Measurements from ENCODE around the gene MPPED1. TPM values are rescaled to one million over a fixed set of nuclear protein-coding genes. Genes with fewer than 3 reads are reported as not detected.

MPPED1 gene
- total RNA-seq, 2 experiments from 2014 or later = not detected

GRCh38 chr22:43415681-43416080 is 3.9 kb downstream of the MPPED1 start:
- ATAC-seq = no peak
- CTCF ChIA-PET = no interaction called here
- Mint-ChIP-seq H3K4me1 (no peaks in the 10 kb centered on the region), H3K9me3 (ENCODE audit: low read depth) (no peaks in the 10 kb centered on the region), H3K4me3 (no peak overlapping the region), H3K27ac (no peak overlapping the region), H3K36me3 (ENCODE audit: low read depth) (no peaks in the 10 kb centered on the region), H3K27me3 (peaks cover 32% of the 10 kb centered on the region)
- no peak for DNase-seq
- intact Hi-C loops (cut with DNase I, micrococcal nuclease) = no loop called here
- POLR2A ChIA-PET = no interaction called here

GRCh38 chr22:43417555-43417954 is 5.7 kb downstream of the MPPED1 start:
- POLR2A ChIA-PET = interaction anchor here (0.6 kb wide), 2 partner anchors 54 to 128 kb away, joined by 3 read pairs; no protein-coding TSS in a partner anchor
- H3K27me3 Mint-ChIP-seq = peaks cover 27% of the 10 kb centered on the region
- intact Hi-C loops (cut with DNase I, micrococcal nuclease) = no loop called here

GRCh38 chr22:43418079-43418825 is 6.4 kb downstream of the MPPED1 start:
- H3K4me3 Mint-ChIP-seq = no peak overlapping the region
- H3K36me3 Mint-ChIP-seq (ENCODE audit: low read depth) = no peaks in the 10 kb centered on the region
- H3K9me3 Mint-ChIP-seq (ENCODE audit: low read depth) = no peaks in the 10 kb centered on the region
- peaks cover 20% of the 10 kb centered on the region for H3K27me3 Mint-ChIP-seq
- ATAC-seq (no peak), DNase-seq (no peak)
- CTCF ChIA-PET = no interaction called here
- intact Hi-C loops (cut with DNase I, micrococcal nuclease) = no loop called here
- POLR2A ChIA-PET = interaction anchor here (0.6 kb wide), 2 partner anchors 53 to 127 kb away, joined by 3 read pairs; no protein-coding TSS in a partner anchor
- H3K27ac Mint-ChIP-seq = no peak overlapping the region
- no peaks in the 10 kb centered on the region for H3K4me1 Mint-ChIP-seq

More at GRCh38 chr22:43417555-43417954, 5.7 kb downstream of the MPPED1 start:
- CTCF ChIA-PET = interaction anchor here (0.7 kb wide), 1 partner anchor 77 kb away, joined by 3 read pairs; no protein-coding TSS in a partner anchor
- no peak for ATAC-seq
- Mint-ChIP-seq H3K36me3 (ENCODE audit: low read depth) (no peaks in the 10 kb centered on the region), H3K9me3 (ENCODE audit: low read depth) (no peaks in the 10 kb centered on the region), H3K27ac (no peak overlapping the region), H3K4me1 (no peaks in the 10 kb centered on the region), H3K4me3 (no peak overlapping the region)
- DNase-seq = no peak

GRCh38 chr22:43419371-43420080 is 7.7 kb downstream of the MPPED1 start:
- H3K4me1 Mint-ChIP-seq = no peaks in the 10 kb centered on the region
- H3K27me3 Mint-ChIP-seq = peaks cover 7% of the 10 kb centered on the region
- H3K36me3 Mint-ChIP-seq (ENCODE audit: low read depth) = no peaks in the 10 kb centered on the region
- H3K9me3 Mint-ChIP-seq (ENCODE audit: low read depth) = no peaks in the 10 kb centered on the region
- ChIA-PET POLR2A (no interaction called here), CTCF (no interaction called here)
- ATAC-seq (no peak), DNase-seq (no peak)
- H3K27ac Mint-ChIP-seq = no peak overlapping the region
- H3K4me3 Mint-ChIP-seq = no peak overlapping the region
- intact Hi-C loops (cut with DNase I, micrococcal nuclease) = no loop called here

- no peak for ATAC-seq
- Mint-ChIP-seq H3K9me3 (ENCODE audit: low read depth) (no peaks in the 10 kb centered on the region), H3K36me3 (ENCODE audit: low read depth) (no peaks in the 10 kb centered on the region), H3K27ac (no peak overlapping the region), H3K4me1 (no peaks in the 10 kb centered on the region), H3K4me3 (no peak overlapping the region), H3K27me3 (peaks cover 2% of the 10 kb centered on the region)
- POLR2A ChIA-PET = no interaction called here
- CTCF ChIA-PET = interaction anchor here (0.7 kb wide), 1 partner anchor 10 kb away, joined by 3 read pairs; no protein-coding TSS in a partner anchor
- no peak for DNase-seq
- intact Hi-C loops (cut with DNase I, micrococcal nuclease) = no loop called here
Observed at GRCh38 chr22:43421046-43421665, 9.3 kb downstream of the MPPED1 start.

- peaks cover 2% of the 10 kb centered on the region for H3K27me3 Mint-ChIP-seq
- DNase-seq = no peak
- no peaks in the 10 kb centered on the region for H3K4me1 Mint-ChIP-seq
- CTCF ChIA-PET = interaction anchor here (0.6 to 0.7 kb wide), 2 partner anchors 9 to 1204 kb away, joined by 3 read pairs; no protein-coding TSS in a partner anchor
- POLR2A ChIA-PET = no interaction called here
- ATAC-seq = no peak
- H3K4me3 Mint-ChIP-seq = no peak overlapping the region
- intact Hi-C loops (cut with DNase I, micrococcal nuclease) = no loop called here
- H3K36me3 Mint-ChIP-seq (ENCODE audit: low read depth) = no peaks in the 10 kb centered on the region
- H3K27ac Mint-ChIP-seq = no peak overlapping the region
- H3K9me3 Mint-ChIP-seq (ENCODE audit: low read depth) = no peaks in the 10 kb centered on the region
Observed at GRCh38 chr22:43421914-43422615, 10.3 kb downstream of the MPPED1 start.

- H3K36me3 Mint-ChIP-seq (ENCODE audit: low read depth) = no peaks in the 10 kb centered on the region
- no peak overlapping the region for H3K4me3 Mint-ChIP-seq
- ATAC-seq = no peak
- ChIA-PET CTCF (no interaction called here), POLR2A (no interaction called here)
- H3K27ac Mint-ChIP-seq = no peak overlapping the region
- peaks cover 2% of the 10 kb centered on the region for H3K27me3 Mint-ChIP-seq
- no peaks in the 10 kb centered on the region for H3K4me1 Mint-ChIP-seq
- H3K9me3 Mint-ChIP-seq (ENCODE audit: low read depth) = no peaks in the 10 kb centered on the region
- no peak for DNase-seq
- intact Hi-C loops (cut with DNase I, micrococcal nuclease) = no loop called here
Observed at GRCh38 chr22:43423046-43423445, 11.2 kb downstream of the MPPED1 start.

- Mint-ChIP-seq H3K36me3 (ENCODE audit: low read depth) (no peaks in the 10 kb centered on the region), H3K27me3 (peaks cover 2% of the 10 kb centered on the region)
Observed at GRCh38 chr22:43424201-43424600, 12.4 kb downstream of the MPPED1 start.

GRCh38 chr22:43424666-43425630 is 13.1 kb downstream of the MPPED1 start:
- ChIA-PET CTCF (no interaction called here), POLR2A (no interaction called here)
- no peaks in the 10 kb centered on the region for H3K9me3 Mint-ChIP-seq (ENCODE audit: low read depth)
- intact Hi-C loops (cut with DNase I, micrococcal nuclease) = no loop called here
- peaks cover 8% of the 10 kb centered on the region for H3K27me3 Mint-ChIP-seq
- DNase-seq = no peak
- ATAC-seq = no peak
- no peak overlapping the region for H3K4me3 Mint-ChIP-seq
- no peaks in the 10 kb centered on the region for H3K4me1 Mint-ChIP-seq
- no peak overlapping the region for H3K27ac Mint-ChIP-seq
- no peaks in the 10 kb centered on the region for H3K36me3 Mint-ChIP-seq (ENCODE audit: low read depth)

More at GRCh38 chr22:43424201-43424600, 12.4 kb downstream of the MPPED1 start:
- intact Hi-C loops (cut with DNase I, micrococcal nuclease) = no loop called here
- ATAC-seq = no peak
- no peak overlapping the region for H3K4me3 Mint-ChIP-seq
- ChIA-PET POLR2A (no interaction called here), CTCF (no interaction called here)
- no peaks in the 10 kb centered on the region for H3K4me1 Mint-ChIP-seq
- no peaks in the 10 kb centered on the region for H3K9me3 Mint-ChIP-seq (ENCODE audit: low read depth)
- no peak overlapping the region for H3K27ac Mint-ChIP-seq
- no peak for DNase-seq

- H3K4me1 Mint-ChIP-seq = no peaks in the 10 kb centered on the region
- DNase-seq (no peak), ATAC-seq (no peak)
- intact Hi-C loops (cut with DNase I, micrococcal nuclease) = no loop called here
- H3K4me3 Mint-ChIP-seq = no peak overlapping the region
- H3K27me3 Mint-ChIP-seq = peaks cover 15% of the 10 kb centered on the region
- H3K9me3 Mint-ChIP-seq (ENCODE audit: low read depth) = no peaks in the 10 kb centered on the region
- H3K36me3 Mint-ChIP-seq (ENCODE audit: low read depth) = no peaks in the 10 kb centered on the region
- POLR2A ChIA-PET = no interaction called here
- CTCF ChIA-PET = interaction anchor here (0.6 kb wide), 1 partner anchor 17 kb away, joined by 4 read pairs; no protein-coding TSS in a partner anchor
- H3K27ac Mint-ChIP-seq = no peak overlapping the region
Observed at GRCh38 chr22:43425976-43426785, 14.4 kb downstream of the MPPED1 start.
